ENCODE data around the gene IKZF1.

GRCh38 chr7:50309721-50310120 is 5.2 kb downstream of the IKZF1 start:
- TF ChIP-seq CTCF (IDR thresholded peaks at IDR 0.05 in 4 of 5, conservative IDR thresholded peaks at IDR 0.05 in 1 of 5) (no peak), POLR2A (IDR thresholded peaks at IDR 0.05) (no peak)
